Measurements from ENCODE around the gene ACOX3. TPM values are rescaled to one million over a fixed set of nuclear protein-coding genes. Genes with fewer than 3 reads are reported as not detected.
A peak's percentile ranks its signal among the peaks of the same experiment; 100 is the strongest.

The ACOX3 gene
- total and polyA plus RNA-seq, 4 donors = 15.6 to 32.2 (median 21.5) TPM

DNA sequence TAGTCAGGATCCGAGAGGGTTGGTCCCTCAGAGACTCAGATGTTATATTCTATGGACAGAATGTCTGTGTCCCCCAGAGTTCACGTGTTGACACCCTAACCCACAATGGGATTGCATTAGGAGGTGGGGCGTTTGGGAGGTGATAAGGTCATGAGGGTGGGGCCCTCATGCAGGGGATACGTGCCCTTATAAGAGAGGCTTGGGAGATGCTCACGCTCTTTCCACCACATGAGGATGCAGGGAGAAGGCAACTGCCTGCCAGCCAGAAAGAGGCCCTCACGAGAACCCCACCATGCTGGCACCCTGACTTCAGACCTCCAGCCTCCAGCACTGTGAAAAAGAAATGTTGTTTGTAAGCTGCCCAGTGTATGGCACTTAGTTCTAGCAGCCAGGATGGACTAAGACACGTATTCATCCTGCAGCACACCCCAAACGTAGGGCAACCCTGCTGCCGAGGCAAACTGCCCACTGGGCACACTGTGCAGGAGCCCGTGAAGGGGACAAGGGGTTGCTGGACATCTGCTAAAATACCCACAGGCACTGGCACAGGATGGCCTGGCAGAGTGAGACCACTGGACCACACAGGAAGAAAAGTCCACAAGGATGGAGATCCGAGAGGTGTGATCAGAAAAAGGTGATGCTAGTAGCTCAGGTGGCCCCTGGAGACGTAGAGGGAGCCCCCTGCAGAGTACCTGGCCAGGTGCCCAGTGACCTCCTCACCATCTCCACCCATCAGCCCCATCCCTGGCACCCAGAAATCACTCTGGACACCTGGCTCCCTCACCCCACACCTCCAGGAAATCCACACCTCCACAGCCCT is 108.3 kb downstream of the ACOX3 start:
- DNase-seq = no peak
- WGBS, 2 donors = 84 to 94% methylated on average over 12 of the region's 12 CpGs
- ATAC-seq (ENCODE audit: insufficient read depth, low FRiP score) = no peak
- Histone ChIP-seq H3K27ac (ENCODE audit: low read depth in 1 of 2, low read length in 1 of 2) (no peak overlapping the region), H3K27me3 (ENCODE audit: control insufficient read depth in 3 of 3, insufficient read depth in 3 of 3, low read length in 2 of 3) (no peaks in the 10 kb centered on the region), H3K4me3 (no peak overlapping the region), H3K9ac (ENCODE audit: insufficient read depth in 1 of 2, low read length in 2 of 2) (no peak overlapping the region), H3K9me3 (ENCODE audit: control insufficient read depth in 4 of 4, insufficient read depth in 3 of 4, low read length in 3 of 4) (peaks cover 0 to 5% (median 0%) of the 10 kb centered on the region in 4 donors), H3K36me3 (ENCODE audit: control insufficient read depth in 4 of 4, insufficient read depth in 4 of 4, low read length in 4 of 4) (no peaks in the 10 kb centered on the region), H3K4me1 (ENCODE audit: control insufficient read depth in 5 of 5, insufficient read depth in 5 of 5, low read length in 5 of 5) (peaks cover 0 to 4% (median 0%) of the 10 kb centered on the region in 5 donors)
- TF ChIP-seq, protein P1, sequence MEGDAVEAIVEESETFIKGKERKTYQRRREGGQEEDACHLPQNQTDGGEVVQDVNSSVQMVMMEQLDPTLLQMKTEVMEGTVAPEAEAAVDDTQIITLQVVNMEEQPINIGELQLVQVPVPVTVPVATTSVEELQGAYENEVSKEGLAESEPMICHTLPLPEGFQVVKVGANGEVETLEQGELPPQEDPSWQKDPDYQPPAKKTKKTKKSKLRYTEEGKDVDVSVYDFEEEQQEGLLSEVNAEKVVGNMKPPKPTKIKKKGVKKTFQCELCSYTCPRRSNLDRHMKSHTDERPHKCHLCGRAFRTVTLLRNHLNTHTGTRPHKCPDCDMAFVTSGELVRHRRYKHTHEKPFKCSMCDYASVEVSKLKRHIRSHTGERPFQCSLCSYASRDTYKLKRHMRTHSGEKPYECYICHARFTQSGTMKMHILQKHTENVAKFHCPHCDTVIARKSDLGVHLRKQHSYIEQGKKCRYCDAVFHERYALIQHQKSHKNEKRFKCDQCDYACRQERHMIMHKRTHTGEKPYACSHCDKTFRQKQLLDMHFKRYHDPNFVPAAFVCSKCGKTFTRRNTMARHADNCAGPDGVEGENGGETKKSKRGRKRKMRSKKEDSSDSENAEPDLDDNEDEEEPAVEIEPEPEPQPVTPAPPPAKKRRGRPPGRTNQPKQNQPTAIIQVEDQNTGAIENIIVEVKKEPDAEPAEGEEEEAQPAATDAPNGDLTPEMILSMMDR (IDR thresholded peaks at IDR 0.05; ENCODE audit: control extremely low read depth, extremely low read depth) = no peak

DNA sequence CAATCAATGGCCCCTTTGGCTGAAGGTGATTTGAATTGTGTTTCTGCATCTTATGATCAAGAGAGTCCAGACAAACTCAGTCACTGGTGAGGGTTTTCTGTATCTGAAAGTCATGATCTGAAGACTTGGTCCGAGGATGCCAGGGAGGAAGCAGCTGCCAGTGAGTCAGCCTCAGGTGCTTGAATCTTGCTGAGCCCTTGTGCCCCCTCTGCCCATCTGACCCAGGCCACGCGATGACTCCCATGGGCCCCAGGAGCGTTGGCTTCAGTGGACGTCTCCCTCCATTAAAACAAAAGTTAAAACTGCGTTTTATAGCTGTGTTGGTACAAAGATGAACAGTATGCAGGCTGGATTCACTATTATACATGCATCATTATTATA is 109.0 kb downstream of the ACOX3 start:
- Histone ChIP-seq H3K27me3 (ENCODE audit: control insufficient read depth in 3 of 3, insufficient read depth in 3 of 3, low read length in 2 of 3) (no peaks in the 10 kb centered on the region), H3K27ac (ENCODE audit: low read depth in 1 of 2, low read length in 1 of 2) (peak overlapping the region in 1 of 2 donors; percentile 62), H3K9me3 (ENCODE audit: control insufficient read depth in 4 of 4, insufficient read depth in 3 of 4, low read length in 3 of 4) (peaks cover 0 to 2% (median 0%) of the 10 kb centered on the region in 4 donors), H3K36me3 (ENCODE audit: control insufficient read depth in 4 of 4, insufficient read depth in 4 of 4, low read length in 4 of 4) (no peaks in the 10 kb centered on the region), H3K9ac (ENCODE audit: insufficient read depth in 1 of 2, low read length in 2 of 2) (no peak overlapping the region), H3K4me1 (ENCODE audit: control insufficient read depth in 5 of 5, insufficient read depth in 5 of 5, low read length in 5 of 5) (peaks cover 0 to 4% (median 0%) of the 10 kb centered on the region in 5 donors), H3K4me3 (no peak overlapping the region)
- 71 to 84% methylated on average over 6 of the region's 6 CpGs for WGBS, 2 donors
- DNase-seq (no peak), ATAC-seq (ENCODE audit: insufficient read depth, low FRiP score) (no peak)
- TF ChIP-seq, protein P1 (IDR thresholded peaks at IDR 0.05; ENCODE audit: control extremely low read depth, extremely low read depth) = no peak

DNA sequence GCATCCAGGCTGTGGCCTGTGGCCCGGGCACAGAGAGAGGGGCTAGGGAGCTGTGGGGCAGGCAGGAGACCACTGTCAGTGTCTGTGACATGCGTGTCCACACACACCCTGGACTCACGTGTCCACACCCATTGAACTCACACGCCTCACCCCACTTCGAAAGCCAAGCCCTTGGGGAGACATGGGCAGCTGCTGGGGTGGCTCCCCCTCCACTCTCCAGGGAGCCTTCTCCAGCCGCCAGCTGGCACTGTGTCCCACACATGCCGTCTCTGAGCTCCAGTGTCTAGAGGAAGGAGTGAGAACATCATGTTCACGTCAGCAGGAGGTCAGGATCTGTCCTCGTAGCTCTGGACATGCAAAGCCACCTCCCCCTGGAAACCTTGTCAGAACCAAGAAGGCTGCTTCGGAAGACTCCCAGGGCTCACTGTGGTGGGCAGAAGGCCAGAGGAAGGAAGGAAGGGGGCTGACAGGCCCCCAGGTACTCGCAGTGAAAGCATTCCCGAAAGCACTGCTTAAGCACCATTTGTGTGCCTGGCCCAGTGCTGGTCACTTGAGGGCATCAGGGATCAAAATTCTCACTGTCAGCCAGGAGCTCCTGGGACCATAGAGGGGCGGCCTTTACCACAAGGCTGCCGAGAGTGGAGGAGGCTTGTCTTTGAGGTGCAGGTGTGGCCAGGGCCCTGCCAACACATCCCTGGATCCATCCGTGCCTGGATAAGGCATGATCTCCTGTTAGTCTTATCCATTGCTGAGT is 109.5 kb downstream of the ACOX3 start:
- H3K4me3 ChIP-seq = no peak overlapping the region
- H3K27me3 ChIP-seq (ENCODE audit: control insufficient read depth in 3 of 3, insufficient read depth in 3 of 3, low read length in 2 of 3) = no peaks in the 10 kb centered on the region
- H3K4me1 ChIP-seq (ENCODE audit: control insufficient read depth in 5 of 5, insufficient read depth in 5 of 5, low read length in 5 of 5) = peaks cover 0 to 4% (median 0%) of the 10 kb centered on the region in 5 donors
- peak in 1 of 3 donors; percentile 46 for DNase-seq
- H3K36me3 ChIP-seq (ENCODE audit: control insufficient read depth in 4 of 4, insufficient read depth in 4 of 4, low read length in 4 of 4) = no peaks in the 10 kb centered on the region
- 64 to 73% methylated on average over 15 of the region's 15 CpGs for WGBS, 2 donors
- no peak overlapping the region for H3K9ac ChIP-seq (ENCODE audit: insufficient read depth in 1 of 2, low read length in 2 of 2)
- peaks cover 0 to 2% (median 0%) of the 10 kb centered on the region in 4 donors for H3K9me3 ChIP-seq (ENCODE audit: control insufficient read depth in 4 of 4, insufficient read depth in 3 of 4, low read length in 3 of 4)
- H3K27ac ChIP-seq (ENCODE audit: low read depth in 1 of 2, low read length in 1 of 2) = peak overlapping the region in 1 of 2 donors; percentile 62
- no peak for ATAC-seq (ENCODE audit: insufficient read depth, low FRiP score)
- TF ChIP-seq, protein P1 (IDR thresholded peaks at IDR 0.05; ENCODE audit: control extremely low read depth, extremely low read depth) = no peak
